Stimulated activated CD8-positive, alpha-beta memory T cell treated with anti-CD3 and anti-CD28 coated beads, Interleukin-4, amount 100 ng/mL, for 1 hour (primary cell): Measurements from ENCODE around the gene TMEM239.
"Not testable (repeated sequence)": the region's sequence is repeated elsewhere in the genome, so short reads cannot be mapped to it uniquely, and the experiment has no call there.

ENCODE experiments used
- DNase-seq, 2 donors: peaks; one replicate each; pipeline ENCODE4 v3.0.0-alpha.2; 2020; ENCODE audit warnings: low read depth in 2 of 2, low spot score in 1 of 2

TMEM239 gene

GRCh38 chr20:2799688-2800520 lies 16.3 kb upstream of the TMEM239 start:
- DNase-seq: no peak

GRCh38 chr20:2800521-2801285 lies 15.5 kb upstream of the TMEM239 start, which contains the start of gene CPXM1:
CPXM1 (minus strand) TSS chr20:2800627; CDS start chr20:2800572, 55 bp downstream.
- no peak for DNase-seq

GRCh38 chr20:2801286-2801728 lies 14.9 kb upstream of the TMEM239 start:
- DNase-seq: no peak

GRCh38 chr20:2804041-2804828 lies 11.9 kb upstream of the TMEM239 start:
- DNase-seq: no peak

- no peak for DNase-seq
These were observed 11.1 kb upstream of the TMEM239 start for GRCh38 chr20:2804852-2805688.

GRCh38 chr20:2805689-2806350 lies 10.3 kb upstream of the TMEM239 start:
- no peak for DNase-seq

GRCh38 chr20:2806351-2806701 lies 9.8 kb upstream of the TMEM239 start:
- DNase-seq: no peak

GRCh38 chr20:2807019-2807418 lies 9.1 kb upstream of the TMEM239 start:
- DNase-seq: no peak

- not testable (repeated sequence) for DNase-seq
These were observed 8.2 kb upstream of the TMEM239 start for GRCh38 chr20:2807929-2808328.

- no peak for DNase-seq
These were observed 6.5 kb upstream of the TMEM239 start for GRCh38 chr20:2809690-2810089.

- DNase-seq: no peak
These were observed 4.0 kb upstream of the TMEM239 start for GRCh38 chr20:2812189-2812588.

GRCh38 chr20:2814076-2814475 lies 2.1 kb upstream of the TMEM239 start:
- no peak for DNase-seq

- no peak for DNase-seq
These were observed 1.5 kb upstream of the TMEM239 start, which contains the start of gene C20orf141 for GRCh38 chr20:2814587-2815051. C20orf141 (plus strand) TSS chr20:2814987; CDS start chr20:2815185, 198 bp downstream.

GRCh38 chr20:2815242-2815900 lies 793 bp upstream of the TMEM239 start:
- DNase-seq: no peak

- no peak for DNase-seq
These were observed 598 bp downstream of the TMEM239 start for GRCh38 chr20:2816583-2817340.

GRCh38 chr20:2817341-2817726 lies 1.2 kb downstream of the TMEM239 start:
- no peak for DNase-seq

GRCh38 chr20:2817891-2818595 lies 1.9 kb downstream of the TMEM239 start:
- no peak for DNase-seq
